ENCODE measurements around the gene FTL.

DNA sequence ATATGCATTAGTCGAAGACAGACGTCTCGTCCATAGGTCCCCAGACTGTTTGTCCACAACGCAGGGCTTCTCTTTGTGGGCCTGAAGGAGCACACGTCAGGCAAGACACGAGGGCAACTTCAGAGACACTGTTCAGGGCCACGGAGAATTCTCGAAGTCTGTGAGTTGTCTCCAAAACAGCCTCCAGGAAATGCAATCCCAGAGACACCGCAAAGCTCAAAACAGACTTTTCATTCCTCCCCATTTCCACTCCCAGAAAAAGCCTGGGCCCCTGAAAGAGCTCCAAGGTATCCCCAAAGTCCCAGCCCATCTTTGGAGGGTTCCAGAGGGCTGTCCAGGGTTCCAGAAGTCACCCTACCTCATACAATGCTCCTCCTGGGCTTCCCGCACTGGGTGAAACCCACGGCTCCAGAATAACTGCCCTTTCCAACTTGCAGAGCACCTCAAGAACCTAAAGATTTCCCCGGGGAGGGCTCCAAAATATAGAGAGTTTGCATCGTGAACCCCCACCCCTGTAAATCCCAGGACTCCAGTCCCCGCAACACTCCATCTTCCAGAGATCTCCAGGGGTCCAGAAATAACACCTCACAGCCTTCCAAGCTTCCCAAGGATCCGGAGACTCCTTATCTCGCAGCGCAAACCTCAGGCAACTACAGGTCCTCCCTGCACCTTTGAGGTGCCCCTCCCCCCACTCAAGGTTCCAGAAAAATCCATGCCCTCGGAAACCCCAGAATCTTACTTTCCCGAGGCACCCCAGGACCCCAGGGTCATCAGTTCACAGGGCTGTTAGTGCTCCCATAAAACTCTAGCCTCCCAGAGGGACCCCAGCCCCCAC, 687 bp upstream of the FTL start:
- TF ChIP-seq RARB (CRISPR knock-in tag; IDR thresholded peaks at IDR 0.05) (no peak), PATZ1 (CRISPR knock-in tag; IDR thresholded peaks at IDR 0.05; ENCODE audit: borderline replicate concordance) (no peak), OSR1 (CRISPR knock-in tag; IDR thresholded peaks at IDR 0.05) (no peak), CREB5 (CRISPR knock-in tag; IDR thresholded peaks at IDR 0.05; ENCODE audit: low read depth) (no peak), PPARA (CRISPR knock-in tag; IDR thresholded peaks at IDR 0.05; ENCODE audit: borderline replicate concordance) (no peak), SNAI2 (CRISPR knock-in tag; IDR thresholded peaks at IDR 0.05) (no peak), ZNF565 (CRISPR knock-in tag; conservative IDR thresholded peaks at IDR 0.05; ENCODE audit: low read depth) (no peak), ZFP3 (CRISPR knock-in tag; IDR thresholded peaks at IDR 0.05) (no peak)

Measured in SK-N-SH treated with all-trans-retinoic acid at 6 μM for 48 hours (cell line).